ENCODE results near the gene SMIM5. TPM values are rescaled to one million over a fixed set of nuclear protein-coding genes. Genes with fewer than 3 reads are reported as not detected.

SMIM5 gene
- 10 to 100 TPM in 1 of 4 donors, 1 to 10 TPM in 3; 7.1 to 11.9 (median 9.5) TPM for total RNA-seq

GRCh38 chr17:75632863-75633485 is at the start of gene SMIM5:
Gene SMIM5 (plus strand): TSS chr17:75633434. CDS start chr17:75640202, 6,768 bp downstream.
- H3K4me3 ChIP-seq (ENCODE audit: low read depth, poor library complexity, severe bottlenecking), result no peak within 1 kb of the TSS
- peak; percentile 88 to 98 for DNase-seq (ENCODE audit: low spot score in 2 of 2)
- intact Hi-C loops (cut with DNase I; ENCODE audit: low total_unique reads), result no loop called here
- no peak for TF ChIP-seq POLR2A (IDR thresholded peaks at IDR 0.05)
- TF ChIP-seq CTCF (IDR thresholded peaks at IDR 0.05), result peak in 1 of 3 donors; percentile 74
- 14% methylated on average over 14 to 15 of the region's 19 CpGs for WGBS, 2 donors

- no peak overlapping the region for H3K4me3 ChIP-seq (ENCODE audit: low read depth, poor library complexity, severe bottlenecking)
- TF ChIP-seq POLR2A (IDR thresholded peaks at IDR 0.05), result no peak
- TF ChIP-seq CTCF (IDR thresholded peaks at IDR 0.05), result no peak
- 86 to 93% methylated on average over 7 of the region's 7 CpGs for WGBS, 2 donors
- intact Hi-C loops (cut with DNase I; ENCODE audit: low total_unique reads), result no loop called here
- no peak for DNase-seq (ENCODE audit: low spot score in 2 of 2)
These were observed 48.4 kb upstream of the SMIM5 start for GRCh38 chr17:75584849-75585175.

- 9 to 18% methylated on average over 57 to 71 of the region's 82 CpGs for WGBS, 2 donors
These were observed 45.3 kb upstream of the SMIM5 start, which contains the start of gene MYO15B for GRCh38 chr17:75587675-75588595. Gene MYO15B (plus strand): TSS chr17:75587800. CDS start chr17:75588058, 258 bp downstream.

GRCh38 chr17:75588596-75589011 is 44.6 kb upstream of the SMIM5 start:
- TF ChIP-seq POLR2A (IDR thresholded peaks at IDR 0.05) (no peak), CTCF (IDR thresholded peaks at IDR 0.05) (no peak)
- WGBS, 2 donors, result 1 to 2% methylated on average over 11 to 20 of the region's 49 CpGs
- H3K4me3 ChIP-seq (ENCODE audit: low read depth, poor library complexity, severe bottlenecking), result peak overlapping the region; percentile 28
- DNase-seq (ENCODE audit: low spot score in 2 of 2), result peak in 1 of 2 donors; percentile 22
- intact Hi-C loops (cut with DNase I; ENCODE audit: low total_unique reads), result no loop called here

More at GRCh38 chr17:75587675-75588595, 45.3 kb upstream of the SMIM5 start, which contains the start of gene MYO15B:
- H3K4me3 ChIP-seq (ENCODE audit: low read depth, poor library complexity, severe bottlenecking), result peak within 1 kb of the TSS; percentile 28
- TF ChIP-seq POLR2A (IDR thresholded peaks at IDR 0.05) (no peak), CTCF (IDR thresholded peaks at IDR 0.05) (no peak)
- DNase-seq (ENCODE audit: low spot score in 2 of 2), result peak; percentile 29 to 91
- intact Hi-C loops (cut with DNase I; ENCODE audit: low total_unique reads), result no loop called here

- 2 to 7% methylated on average over 37 to 80 of the region's 100 CpGs for WGBS, 2 donors
- intact Hi-C loops (cut with DNase I; ENCODE audit: low total_unique reads), result no loop called here
- TF ChIP-seq POLR2A (IDR thresholded peaks at IDR 0.05) (no peak), CTCF (IDR thresholded peaks at IDR 0.05) (no peak)
- DNase-seq (ENCODE audit: low spot score in 2 of 2), result peak; percentile 94 to 98
- peak overlapping the region; percentile 28 for H3K4me3 ChIP-seq (ENCODE audit: low read depth, poor library complexity, severe bottlenecking)
These were observed 44.0 kb upstream of the SMIM5 start for GRCh38 chr17:75589012-75589918.
